ENCODE measurements around the gene DLX4.

DLX4 gene

GRCh38 chr17:50021681-50022370 lies 52.8 kb downstream of the DLX4 start:
- DNase-seq, result no peak

GRCh38 chr17:50022463-50023130 lies 53.6 kb downstream of the DLX4 start:
- no peak for DNase-seq

- no peak for DNase-seq
Measured at GRCh38 chr17:50023520-50023919, 54.5 kb downstream of the DLX4 start.
